ENCODE results near the gene SMIM24.

Gene SMIM24

DNA sequence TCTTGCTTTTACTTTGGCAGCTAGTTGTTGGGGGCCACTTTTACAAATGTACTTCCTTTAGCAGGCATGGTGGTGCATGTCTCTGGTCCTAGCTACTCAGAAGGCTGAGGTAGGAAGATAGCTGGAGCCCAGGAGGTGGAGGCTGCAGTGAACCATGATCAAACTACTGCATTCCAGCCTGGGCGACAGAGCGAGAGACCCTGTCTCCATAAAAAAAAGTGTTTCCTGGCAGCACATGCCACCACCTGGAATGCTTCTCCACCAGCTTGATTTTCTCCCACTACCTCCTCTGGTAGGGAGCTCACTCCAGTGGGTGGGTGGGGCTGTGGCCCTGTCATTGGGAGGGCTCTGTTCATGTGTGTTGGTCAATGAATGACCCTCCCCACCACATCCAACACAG, 38.3 kb upstream of the SMIM24 start:
- H3K27ac ChIP-seq: no peak overlapping the region
- TF ChIP-seq ZFX (IDR thresholded peaks at IDR 0.05; ENCODE audit: borderline replicate concordance): no peak
- TF ChIP-seq, protein P1, sequence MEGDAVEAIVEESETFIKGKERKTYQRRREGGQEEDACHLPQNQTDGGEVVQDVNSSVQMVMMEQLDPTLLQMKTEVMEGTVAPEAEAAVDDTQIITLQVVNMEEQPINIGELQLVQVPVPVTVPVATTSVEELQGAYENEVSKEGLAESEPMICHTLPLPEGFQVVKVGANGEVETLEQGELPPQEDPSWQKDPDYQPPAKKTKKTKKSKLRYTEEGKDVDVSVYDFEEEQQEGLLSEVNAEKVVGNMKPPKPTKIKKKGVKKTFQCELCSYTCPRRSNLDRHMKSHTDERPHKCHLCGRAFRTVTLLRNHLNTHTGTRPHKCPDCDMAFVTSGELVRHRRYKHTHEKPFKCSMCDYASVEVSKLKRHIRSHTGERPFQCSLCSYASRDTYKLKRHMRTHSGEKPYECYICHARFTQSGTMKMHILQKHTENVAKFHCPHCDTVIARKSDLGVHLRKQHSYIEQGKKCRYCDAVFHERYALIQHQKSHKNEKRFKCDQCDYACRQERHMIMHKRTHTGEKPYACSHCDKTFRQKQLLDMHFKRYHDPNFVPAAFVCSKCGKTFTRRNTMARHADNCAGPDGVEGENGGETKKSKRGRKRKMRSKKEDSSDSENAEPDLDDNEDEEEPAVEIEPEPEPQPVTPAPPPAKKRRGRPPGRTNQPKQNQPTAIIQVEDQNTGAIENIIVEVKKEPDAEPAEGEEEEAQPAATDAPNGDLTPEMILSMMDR (IDR thresholded peaks at IDR 0.05): no peak

DNA sequence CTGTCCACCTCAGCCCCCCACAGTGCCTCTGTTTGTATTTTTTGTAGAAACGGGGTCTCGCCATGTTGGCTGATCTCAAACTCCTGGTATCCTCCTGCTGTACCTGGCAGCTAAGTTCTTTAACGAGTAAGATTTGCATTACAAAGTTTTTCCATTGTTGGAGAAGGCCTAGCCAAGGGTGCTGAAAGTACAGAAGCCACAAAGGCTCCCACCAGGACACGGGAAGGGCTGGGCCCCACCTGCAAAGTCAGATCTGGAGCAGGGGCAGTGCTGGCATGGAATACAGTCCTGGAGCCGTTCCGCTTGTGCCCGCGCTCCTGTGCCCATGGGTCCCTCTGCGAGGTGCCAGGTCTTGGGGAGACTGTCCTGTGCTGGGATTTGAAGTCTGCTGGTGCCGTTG, 37.9 kb upstream of the SMIM24 start:
- H3K27ac ChIP-seq: 0 out of 2 replicates have a peak overlapping the region, but pooled peaks have one; percentile 52
- TF ChIP-seq, protein P1 (IDR thresholded peaks at IDR 0.05): no peak
- TF ChIP-seq ZFX (IDR thresholded peaks at IDR 0.05; ENCODE audit: borderline replicate concordance): no peak

DNA sequence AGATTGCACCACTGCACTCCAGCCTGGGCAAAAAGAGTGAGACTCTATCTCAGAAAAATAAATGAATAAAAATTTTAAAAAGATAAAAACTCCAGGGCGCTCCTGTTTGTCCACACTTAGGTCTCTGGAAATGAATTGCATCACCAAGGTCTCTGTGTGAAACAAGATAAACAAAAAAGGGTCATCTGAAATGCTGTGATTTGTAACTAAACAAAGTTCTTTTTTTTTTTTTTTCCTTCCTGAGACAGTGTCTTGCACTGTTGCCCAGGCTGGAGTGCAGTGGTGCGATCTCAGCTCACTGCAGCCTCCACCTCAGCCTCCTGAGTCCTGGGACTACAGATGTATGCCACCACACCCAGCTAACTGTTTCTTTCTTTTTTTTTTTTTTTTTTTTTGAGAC, 37.3 kb upstream of the SMIM24 start:
- TF ChIP-seq, protein P1 (IDR thresholded peaks at IDR 0.05): no peak
- no peak for TF ChIP-seq ZFX (IDR thresholded peaks at IDR 0.05; ENCODE audit: borderline replicate concordance)
- H3K27ac ChIP-seq: peak overlapping the region; percentile 52

DNA sequence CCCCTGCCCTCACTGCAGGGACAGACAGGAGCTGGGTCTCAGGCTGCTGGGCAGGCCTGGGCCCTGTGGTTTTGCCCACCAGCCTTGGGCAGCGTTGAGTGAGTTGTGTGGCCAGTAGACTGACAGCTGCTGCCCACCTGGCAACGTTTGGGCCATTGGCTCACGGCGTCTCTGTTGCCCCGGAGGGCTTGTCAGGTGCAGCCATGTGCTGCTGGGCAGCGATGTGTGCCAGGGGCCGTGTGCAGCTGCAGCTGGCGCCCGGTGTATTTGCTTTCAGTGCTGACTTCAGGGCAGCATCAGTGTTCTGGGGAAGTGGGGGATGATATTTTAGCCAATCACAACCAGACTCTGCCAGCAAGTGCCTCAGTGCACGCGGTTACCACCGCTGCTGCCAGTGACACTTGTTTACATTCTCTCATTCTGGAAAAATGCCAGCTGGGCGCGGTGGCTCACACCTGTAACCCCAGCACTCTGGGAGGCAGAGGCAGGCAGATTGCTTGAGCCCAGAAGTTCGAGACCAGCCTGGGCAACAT, 36.4 kb upstream of the SMIM24 start:
- peak overlapping the region; percentile 52 for H3K27ac ChIP-seq
- no peak for TF ChIP-seq ZFX (IDR thresholded peaks at IDR 0.05; ENCODE audit: borderline replicate concordance)
- TF ChIP-seq, protein P1 (IDR thresholded peaks at IDR 0.05): no peak

DNA sequence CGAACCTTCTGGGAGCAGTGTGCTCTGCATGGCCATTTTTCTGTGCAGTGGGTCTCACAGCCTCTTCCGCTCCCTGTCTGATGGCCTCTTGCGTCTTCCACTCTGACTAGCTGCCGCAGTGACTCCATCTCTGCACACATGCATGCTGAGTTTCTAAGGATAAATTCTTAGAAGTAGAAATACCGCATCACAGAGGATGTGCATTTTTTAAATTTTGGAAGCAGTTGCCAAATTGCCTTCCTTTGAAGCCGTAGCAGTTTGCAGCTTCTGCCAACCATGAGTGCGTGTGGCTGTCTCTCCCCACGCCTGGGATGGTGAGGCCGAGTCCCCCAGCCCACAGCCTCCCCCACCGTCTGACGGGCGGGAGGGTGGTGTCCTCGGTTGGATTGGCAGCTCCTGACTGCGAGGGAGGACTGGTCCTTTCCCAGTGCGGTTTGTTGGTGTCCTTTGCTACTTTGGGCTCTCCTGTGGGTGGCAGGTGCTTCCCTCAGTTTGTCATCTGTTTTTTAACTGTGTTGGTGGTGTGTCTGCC, 35.6 kb upstream of the SMIM24 start:
- H3K27ac ChIP-seq: peak overlapping the region; percentile 52
- no peak for TF ChIP-seq ZFX (IDR thresholded peaks at IDR 0.05; ENCODE audit: borderline replicate concordance)
- TF ChIP-seq, protein P1 (IDR thresholded peaks at IDR 0.05): no peak

DNA sequence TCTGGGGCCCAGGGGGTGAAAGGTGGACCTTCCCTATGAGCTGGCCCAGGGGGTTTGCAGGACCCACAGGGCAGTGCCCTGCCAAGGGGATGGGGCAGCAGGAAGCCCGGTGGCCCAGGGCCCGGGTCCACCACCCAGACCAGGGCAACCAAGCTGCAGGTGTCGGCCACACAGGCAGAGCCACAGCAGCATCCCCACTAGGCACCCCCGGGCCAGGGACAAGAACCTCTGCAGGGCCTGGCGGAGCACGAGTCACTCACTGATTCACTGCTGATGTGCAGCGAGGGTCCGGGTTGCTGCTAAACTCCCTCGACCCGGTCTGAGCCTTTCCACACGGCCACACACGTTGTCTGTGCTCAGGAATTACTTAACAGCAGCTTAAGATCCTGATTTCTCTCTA, 34.6 kb upstream of the SMIM24 start:
- H3K27ac ChIP-seq: peak overlapping the region; percentile 52
- TF ChIP-seq, protein P1 (IDR thresholded peaks at IDR 0.05): no peak
- no peak for TF ChIP-seq ZFX (IDR thresholded peaks at IDR 0.05; ENCODE audit: borderline replicate concordance)

DNA sequence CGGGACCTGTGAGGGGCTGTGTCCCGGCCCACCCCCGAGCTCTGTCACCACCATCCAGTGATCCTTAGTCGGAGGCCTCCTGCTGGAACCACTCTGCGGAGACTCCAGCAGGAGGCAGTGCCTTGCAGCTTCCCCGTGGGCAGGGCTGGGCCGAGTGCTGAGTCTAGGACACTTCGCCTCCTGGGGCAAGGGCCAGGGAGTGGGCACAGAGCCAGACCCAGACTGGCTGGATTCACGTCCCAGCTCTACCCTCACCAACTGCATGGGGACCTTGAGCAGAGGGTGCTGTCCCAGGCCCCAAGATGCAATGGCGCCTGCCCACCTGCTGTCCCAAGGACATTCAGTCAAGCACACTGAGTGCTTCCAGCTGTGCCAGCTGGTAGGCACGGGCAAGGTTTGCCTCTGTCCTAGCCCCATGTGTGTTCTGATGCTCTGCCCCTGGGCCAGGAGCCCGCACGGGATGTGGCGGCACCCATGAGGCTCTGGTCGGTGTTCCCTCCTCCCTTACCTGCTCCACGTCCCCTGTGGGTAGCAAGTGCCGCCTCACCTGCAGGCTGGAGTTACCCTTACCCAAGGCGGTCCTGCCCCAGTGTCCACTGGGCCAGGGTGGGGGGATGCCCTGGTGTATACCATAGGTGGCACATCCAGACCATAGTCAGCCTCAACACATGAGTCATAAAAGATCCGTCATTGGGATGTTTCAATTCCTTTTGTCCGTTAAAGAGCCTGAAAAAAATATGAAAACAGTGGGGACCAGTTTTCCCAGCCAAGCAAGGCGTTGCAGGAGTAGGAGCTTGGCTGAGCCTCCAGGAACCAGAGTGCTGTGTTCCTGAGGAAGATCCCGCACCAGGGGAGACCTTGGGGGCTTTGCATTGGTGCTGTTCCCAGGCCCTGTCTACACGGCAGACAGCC, 33.2 kb upstream of the SMIM24 start:
- no peak for TF ChIP-seq ZFX (IDR thresholded peaks at IDR 0.05; ENCODE audit: borderline replicate concordance)
- TF ChIP-seq, protein P1 (IDR thresholded peaks at IDR 0.05): 0 out of 2 replicates have a peak, but pooled peaks have one; percentile 11
- no peak overlapping the region for H3K27ac ChIP-seq
